ENCODE results near the gene DENND1A.

DENND1A gene

DNA sequence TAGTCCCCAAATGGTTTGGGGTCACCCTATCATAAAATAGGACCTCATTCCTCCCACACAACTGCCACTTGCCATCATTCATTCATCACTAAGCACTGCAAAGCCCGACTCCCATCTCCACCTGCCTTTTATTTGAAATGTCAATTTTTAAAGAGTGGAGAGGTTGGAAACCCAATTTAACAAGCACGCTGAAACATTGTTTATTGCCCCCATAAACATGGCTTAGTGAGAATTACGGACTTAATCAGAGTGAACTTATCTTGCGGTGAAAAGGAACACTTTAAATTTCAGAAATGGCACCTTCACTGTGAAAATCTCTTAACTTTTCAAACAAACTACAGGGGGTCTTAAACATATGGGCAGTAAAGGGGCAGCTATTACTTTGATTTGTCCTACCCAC lies 332.9 kb downstream of the DENND1A start:
- in situ Hi-C loops (cut with HindIII; ENCODE audit: low sequenced_read_pairs), result no loop called here

DNA sequence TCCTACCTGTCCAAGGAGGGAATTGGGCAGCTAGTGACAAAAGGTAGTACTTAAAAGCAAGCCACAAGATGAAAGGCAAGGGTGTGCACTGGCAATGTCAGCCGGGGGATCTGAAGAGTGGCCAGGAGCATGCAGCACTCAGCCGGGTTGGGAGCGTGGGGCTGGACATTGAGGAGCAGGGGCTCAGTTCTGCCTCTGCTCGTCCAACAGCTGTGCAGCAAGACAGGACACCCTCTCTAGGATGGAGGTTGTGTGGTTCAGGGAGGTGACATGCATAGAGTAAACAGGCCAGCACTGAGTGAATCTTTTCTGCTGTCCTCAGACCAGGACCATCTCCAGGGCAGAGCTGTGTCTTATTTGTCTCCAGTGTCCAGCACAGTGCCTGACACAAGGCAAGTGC lies 338.6 kb downstream of the DENND1A start:
- in situ Hi-C loops (cut with HindIII; ENCODE audit: low sequenced_read_pairs), result no loop called here

DNA sequence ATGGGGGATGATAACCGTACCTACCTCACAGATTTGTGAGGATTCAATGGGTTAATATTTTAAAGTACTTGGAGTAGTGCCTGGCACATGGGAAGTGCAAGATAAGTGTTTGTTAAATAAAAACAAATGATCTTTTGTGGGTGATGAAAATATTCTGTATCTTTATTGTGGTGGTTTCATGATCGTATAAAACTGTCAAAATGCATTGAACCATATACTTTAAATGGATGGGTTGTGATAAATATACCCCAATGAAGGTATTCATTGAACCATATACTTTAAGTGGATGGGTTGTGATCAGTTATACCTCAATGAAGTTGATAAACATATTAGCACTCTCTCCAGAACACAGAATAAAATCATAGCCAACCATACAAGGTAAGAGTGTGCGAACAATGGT lies 339.4 kb downstream of the DENND1A start:
- in situ Hi-C loops (cut with HindIII; ENCODE audit: low sequenced_read_pairs), result no loop called here

DNA sequence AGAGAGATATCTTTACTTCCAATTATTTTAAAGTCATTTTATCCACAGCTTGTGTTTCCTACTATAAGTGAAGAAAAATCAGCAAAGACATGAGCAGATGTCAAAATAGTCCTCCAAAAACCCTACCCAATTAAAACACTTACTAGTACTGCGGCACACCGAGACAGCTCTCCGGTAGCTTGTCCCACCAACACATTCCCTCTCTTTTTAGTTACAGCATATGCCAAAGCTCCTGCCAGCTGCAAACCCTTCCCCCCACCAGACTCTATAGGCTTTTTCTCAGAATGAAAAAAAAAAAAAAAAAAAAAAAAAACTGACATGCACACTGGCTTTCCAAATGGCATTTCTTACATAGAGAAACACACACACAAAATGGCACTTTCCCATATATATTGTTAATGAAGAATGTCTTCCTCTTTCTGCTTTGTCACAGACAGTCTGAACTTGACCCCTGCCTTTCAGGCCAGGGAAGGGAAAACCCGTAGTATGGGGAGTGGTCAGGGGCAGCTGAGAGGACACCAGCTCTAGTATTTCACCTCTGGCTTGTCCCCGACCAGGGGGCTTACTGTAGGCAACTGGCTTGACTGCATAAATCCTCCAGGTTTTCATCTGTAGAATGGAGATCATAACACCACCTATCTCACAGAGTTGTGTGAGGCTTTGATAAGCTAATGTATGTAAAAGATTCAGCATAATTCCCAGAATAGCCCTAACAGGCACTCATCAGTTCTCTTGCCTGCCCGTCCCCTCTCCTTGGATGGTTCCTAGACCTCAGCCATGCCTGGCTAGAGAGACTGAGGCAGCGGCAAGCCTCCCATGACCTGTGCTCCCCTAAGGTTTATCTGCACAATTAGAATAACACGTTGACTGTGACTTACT lies 340.3 kb downstream of the DENND1A start:
- in situ Hi-C loops (cut with HindIII; ENCODE audit: low sequenced_read_pairs), result no loop called here

DNA sequence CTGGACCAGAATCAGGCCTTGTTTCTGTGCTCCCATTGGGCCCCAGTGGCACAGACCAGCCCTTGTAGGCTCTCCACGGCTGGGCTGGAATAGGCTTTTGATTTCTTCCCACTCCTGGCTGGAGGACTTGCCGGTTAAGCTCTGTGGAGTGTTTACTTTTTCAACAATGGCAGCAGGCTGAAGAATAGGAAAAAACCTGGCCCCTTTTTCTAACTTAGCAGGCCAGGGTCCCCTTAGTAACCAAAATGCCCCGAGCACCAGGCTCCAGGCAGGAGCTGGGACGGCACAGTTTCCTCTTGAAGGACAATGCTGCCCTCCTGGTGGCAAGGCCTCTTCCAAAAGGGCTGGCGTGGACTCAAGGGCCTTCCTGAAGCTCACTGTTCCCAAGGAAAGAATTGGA lies 343.7 kb downstream of the DENND1A start:
- in situ Hi-C loops (cut with HindIII; ENCODE audit: low sequenced_read_pairs), result no loop called here

DNA sequence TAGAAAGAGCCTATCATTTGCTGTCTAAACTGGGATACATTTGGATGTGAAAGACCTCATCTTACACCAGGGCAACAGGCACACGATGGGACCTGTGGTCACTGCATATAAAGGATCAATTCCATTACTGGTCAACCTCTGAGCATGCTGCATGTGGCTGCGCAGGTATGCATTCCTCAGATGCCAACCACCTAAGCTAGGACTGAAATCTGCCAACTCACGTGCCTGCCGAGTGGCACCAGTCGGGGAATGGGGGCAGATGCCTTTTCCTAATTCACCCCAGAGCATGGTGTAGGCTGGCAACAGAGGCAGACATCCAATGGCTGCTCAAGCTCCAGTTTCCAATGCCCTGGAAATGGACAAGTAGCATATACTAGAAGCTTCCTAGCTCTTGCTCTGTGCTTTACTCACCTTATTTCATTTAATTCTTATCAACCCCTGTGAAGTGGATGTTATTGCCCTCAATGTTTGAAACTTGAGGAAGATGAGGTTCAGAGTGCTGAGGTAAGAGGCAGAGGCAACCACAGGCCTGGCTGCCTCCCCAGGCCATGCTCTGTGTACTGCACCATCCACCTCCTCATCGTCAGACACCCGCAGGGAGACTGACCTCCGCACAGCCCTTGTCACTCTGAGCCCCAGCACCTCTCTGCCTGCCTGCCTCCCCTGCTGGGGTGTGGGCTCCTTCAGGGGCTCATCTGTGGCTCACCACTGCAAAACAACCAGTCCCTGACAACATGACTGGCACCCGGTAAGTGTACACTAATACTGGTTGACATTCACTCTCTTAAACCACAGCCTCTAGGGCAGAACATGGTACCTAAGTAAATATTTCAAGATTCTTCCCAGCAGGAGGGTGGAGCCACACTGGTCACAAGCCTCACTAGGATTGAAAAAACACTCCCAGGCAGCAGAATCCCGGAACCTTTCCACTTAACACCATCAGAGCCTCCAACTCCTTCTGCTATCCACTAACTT lies 345.4 kb downstream of the DENND1A start:
- in situ Hi-C loops (cut with HindIII; ENCODE audit: low sequenced_read_pairs), result no loop called here

DNA sequence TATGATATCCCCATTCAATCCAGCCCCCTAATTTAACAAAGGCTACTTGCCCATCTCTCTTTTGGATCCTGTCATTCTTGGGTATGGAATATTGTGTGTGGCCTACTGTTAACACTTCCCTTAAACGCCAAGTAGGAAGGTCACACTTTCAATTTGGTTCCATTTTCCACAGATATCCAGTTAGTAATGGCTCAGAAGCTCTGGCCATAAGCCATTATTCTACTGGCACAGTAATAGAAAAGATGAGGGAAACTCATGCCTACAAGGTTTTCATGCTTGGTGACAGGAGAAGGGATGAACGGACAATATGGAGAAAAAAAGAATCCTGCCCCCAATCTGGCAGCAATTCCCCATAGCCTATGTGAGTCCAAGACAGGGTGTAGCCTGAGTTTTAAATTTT lies 346.3 kb downstream of the DENND1A start:
- in situ Hi-C loops (cut with HindIII; ENCODE audit: low sequenced_read_pairs), result no loop called here

DNA sequence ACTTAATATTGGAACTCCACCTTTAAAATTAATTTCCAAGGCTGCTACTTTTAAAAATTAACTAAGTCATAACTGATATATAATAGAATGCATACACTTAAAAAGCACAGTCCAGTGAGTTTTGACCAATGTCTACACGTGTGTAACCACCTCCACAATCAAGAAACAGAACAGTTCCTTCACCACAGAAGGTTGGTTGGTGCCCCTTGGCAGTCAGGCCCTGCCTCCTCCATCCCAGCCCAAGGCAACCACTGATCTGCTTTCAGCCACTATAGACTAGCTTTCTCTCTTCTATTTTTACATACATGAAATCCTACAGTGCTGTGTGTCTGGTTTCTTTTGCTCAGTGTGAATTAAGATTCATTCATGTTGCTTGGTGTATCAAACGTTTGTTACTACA lies 358.7 kb downstream of the DENND1A start:
- in situ Hi-C loops (cut with HindIII; ENCODE audit: low sequenced_read_pairs), result no loop called here

DNA sequence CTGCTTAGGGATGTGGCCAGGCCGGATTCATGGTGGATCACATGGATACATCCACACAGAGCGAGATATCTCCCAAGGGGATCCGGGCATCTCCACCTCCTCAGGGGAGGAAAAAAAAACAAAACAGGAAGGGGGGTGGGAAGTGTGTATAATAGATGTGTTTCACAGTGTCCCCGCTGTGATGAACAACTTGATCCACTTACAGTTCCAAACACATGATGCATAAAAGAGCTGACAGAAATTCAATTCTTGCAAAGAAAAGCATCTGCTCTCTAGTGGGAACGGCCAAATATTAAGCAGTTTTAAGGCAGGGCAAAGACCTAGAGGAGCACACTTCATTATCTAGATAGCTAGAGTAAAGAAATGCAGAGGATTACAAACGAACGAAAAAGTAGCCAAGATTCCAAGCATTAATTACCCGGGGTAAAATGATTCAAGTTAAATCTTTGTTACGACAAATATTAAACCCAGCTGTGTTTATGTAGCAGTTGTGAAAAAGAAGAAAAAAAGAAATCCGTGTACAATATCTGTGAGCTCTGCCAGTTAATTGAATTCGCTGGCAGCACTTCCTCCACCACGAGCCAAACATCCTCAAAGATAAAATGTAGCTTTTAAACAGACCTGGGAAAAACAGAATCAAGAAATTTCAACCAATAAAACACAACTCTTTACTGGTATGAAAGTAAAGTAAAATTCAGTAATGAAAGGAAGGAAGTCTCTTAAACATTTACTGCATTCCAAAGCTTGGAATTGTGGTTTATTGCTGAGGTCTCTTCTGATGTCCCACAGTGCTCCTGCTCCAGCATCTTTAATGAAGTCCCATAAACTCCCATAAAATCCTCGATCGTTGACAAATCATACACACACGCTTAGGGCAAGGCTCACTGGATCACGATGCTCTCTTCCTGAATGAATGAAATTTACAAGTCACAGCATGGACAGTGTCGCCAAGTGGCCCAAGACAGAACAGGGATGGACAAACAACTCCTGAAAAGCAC lies 360.9 kb downstream of the DENND1A start:
- in situ Hi-C loops (cut with HindIII; ENCODE audit: low sequenced_read_pairs), result no loop called here

DNA sequence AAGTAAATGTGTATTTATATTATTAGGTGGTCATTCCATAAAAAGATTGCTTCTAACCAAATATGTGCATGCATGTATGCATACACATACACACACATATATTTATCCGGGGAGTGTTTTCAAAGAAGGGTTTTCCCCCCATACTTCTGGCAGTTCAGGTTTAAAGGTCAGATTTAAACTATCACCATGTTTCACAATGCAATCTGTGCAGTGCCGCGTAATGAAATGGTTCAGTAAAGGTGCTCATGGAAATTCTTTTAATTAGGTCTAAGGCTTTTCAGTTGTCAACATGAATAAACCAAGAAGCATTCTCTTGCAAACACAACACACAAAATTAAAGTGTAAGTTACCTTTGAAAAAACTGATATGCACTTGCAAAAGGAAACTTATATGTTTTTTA lies 362.9 kb downstream of the DENND1A start:
- in situ Hi-C loops (cut with HindIII; ENCODE audit: low sequenced_read_pairs), result no loop called here

DNA sequence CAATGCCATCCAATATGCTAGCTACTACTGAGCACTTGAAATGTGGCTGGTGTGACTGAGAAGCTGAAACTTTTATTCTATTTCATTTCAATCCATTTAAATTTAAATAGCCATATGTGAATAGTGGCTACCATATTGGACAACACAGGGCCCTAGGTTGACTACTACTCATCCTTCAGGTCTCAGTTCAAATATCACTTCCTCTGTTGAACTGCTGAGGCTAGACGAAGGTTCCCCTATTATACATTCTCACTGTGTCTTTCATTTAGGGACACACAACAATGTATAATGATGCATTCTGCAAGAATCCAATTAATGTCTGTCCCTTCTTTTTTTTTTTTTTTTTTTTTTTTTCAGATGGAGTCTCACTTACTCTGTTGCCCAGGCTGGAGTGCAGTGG lies 365.3 kb downstream of the DENND1A start:
- in situ Hi-C loops (cut with HindIII; ENCODE audit: low sequenced_read_pairs), result no loop called here

DNA sequence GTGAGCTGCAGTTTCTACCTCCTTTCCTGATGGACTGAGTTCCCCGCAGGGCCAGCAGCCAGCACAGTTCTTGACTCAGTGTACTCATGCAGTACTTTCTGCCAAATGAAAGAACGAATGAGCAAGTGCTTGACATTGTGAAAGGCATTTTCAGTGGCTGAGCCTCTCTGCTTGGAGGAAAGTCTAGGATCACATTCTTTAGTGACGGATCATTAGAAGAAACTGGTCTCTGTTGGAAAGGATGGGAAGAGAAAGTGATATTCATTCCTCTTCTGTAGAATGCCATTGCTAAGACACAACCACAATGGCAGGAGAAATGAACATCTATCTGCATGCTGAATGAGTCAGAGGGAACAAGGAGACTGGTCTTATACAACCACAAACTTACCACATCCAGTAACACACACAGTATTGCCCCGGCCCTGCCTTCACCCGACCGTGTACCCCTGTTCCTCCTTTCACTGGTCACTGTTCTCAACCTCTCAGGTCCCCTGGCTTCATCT lies 367.0 kb downstream of the DENND1A start:
- in situ Hi-C loops (cut with HindIII; ENCODE audit: low sequenced_read_pairs), result no loop called here

DNA sequence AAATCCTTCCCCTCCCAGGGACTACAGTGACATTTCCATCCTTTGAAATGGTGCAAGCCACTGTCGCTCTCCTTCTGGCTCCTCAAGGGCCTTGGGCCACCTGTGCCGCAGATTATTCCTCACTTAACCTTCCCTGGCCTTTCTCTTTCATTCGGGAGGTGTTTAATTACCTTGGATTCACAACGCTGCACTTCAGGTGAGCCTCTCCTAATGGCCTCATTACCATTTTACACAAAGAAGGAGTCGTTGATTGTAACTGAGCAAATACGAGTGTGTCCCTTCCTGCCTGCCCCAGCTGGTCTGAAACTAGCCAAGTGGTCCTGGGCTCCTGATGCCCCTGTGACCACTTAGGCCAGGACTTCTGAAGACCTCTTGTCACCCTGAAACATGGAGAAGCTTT lies 368.9 kb downstream of the DENND1A start:
- in situ Hi-C loops (cut with HindIII; ENCODE audit: low sequenced_read_pairs), result no loop called here

DNA sequence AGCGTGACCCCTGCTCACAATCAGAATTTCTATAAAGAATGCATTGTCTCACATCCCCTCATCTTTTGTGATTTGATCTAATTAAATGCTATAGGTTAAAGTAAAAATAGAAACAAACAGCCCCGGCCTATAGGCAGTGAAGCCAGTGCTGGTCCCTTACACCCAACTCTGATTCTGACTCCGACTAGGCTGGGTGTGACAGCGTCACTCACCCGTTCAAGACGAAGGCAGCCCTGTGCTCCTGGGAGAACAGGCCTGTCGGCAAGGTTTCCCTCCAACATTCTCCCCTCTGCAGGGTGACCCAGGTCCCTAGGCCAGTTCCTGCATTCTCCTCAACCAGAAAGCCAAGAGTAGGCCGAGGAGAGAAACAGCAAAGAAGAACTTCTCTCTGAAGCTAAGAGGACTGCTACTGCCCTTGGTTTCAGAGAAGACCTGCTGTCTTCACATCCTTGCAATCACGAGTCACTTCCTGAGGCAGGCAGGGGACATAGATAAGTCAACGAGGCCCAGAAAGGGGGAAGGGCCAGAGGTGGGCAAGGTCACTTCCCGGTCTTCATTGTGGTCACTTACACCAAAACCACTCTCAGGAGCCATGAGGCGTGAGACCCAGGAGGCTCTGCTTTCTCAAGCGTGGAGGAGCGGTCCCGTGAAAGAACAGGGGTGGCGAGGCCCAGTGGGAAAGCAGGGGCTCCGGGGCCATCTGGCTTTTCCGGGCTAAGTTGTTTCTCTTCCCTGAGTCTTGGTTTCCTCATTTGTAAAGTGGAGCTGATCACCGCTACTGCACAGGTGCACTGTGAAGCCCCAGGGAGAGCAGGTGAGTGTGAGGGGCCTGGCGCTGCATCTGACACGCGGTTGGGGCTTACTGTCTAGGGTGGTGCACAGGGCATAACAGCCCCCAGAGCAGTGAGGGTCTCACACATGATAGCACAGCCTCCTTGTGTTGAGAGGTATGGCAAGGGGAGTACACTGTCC lies 373.2 kb downstream of the DENND1A start:
- in situ Hi-C loops (cut with HindIII; ENCODE audit: low sequenced_read_pairs), result no loop called here

DNA sequence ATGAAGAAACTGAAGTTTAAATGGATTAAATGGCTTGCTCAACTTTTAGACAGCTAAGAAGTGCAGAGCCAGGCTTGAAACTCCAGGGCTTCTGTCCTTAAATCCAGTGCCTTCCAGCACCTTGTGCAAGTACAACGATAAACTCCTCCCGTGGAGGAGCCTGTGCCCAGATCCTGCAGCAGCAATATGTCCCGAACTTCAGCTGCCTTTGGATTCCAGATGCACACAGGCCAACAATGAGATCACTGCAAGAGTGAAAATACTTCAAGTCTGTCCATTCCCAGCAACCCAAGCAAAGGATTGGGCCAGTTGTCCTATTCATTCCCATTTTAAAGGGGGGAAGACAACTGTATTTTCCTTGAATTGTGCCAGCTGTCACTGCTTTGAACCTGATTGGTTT lies 374.3 kb downstream of the DENND1A start:
- in situ Hi-C loops (cut with HindIII; ENCODE audit: low sequenced_read_pairs), result no loop called here

DNA sequence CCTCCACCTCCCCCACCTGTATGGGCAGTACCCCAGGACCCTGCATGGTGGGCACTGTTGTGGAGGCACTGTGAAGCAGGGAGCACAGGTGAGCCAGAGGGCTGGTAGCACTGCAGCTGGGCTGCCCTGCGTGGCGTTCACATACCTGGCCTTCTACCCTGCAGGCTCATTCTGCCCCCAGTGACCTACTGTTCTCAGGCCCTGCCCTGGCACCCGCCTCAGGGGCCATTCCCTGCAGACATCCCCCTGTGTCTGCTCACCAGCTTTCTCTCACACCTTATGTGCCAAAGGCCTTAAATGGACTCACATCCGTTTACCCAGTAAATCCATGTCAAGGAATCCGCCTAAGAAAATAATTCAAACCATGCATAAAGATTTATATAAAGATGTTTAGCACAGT lies 377.4 kb downstream of the DENND1A start:
- in situ Hi-C loops (cut with HindIII; ENCODE audit: low sequenced_read_pairs), result no loop called here

DNA sequence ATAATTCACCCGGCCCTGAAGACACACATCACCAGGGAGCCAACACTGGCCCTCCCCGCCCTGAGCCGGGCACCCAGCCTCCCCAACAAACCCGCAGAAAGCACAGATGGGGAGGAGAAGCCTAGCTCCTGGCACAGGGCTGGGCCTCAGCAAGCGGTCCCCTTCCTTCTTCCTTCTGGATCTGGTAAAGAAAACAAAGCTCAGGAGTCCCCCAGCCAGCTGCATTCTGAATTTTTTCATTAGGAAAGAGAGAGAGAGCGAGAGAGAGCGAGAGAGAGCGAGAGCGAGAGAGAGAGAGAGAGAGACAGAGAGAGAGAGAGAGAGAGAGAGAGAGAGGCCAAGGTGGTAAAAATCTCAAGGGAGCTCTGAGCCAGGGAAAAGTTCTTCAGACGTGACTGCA lies 378.2 kb downstream of the DENND1A start:
- in situ Hi-C loops (cut with HindIII; ENCODE audit: low sequenced_read_pairs), result no loop called here

DNA sequence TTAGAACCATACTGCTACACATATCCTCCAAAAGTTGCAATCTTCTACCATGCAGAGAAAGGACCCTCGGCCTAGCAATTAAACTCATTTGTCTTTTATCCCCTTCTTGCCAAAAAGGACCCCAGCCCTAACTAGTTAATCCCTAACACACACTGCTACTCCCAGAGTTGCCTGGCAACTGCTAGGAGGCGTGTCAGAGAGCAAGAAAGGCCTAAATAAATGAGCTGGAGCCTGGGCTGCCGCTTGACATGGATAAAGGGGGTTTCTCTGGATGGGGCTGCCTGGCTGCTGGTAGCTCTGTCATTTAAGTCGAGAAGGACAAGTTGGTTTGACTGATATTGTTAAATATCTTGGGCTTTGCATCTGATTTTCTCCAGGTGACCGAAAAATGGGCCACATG lies 379.1 kb downstream of the DENND1A start:
- in situ Hi-C loops (cut with HindIII; ENCODE audit: low sequenced_read_pairs), result no loop called here

DNA sequence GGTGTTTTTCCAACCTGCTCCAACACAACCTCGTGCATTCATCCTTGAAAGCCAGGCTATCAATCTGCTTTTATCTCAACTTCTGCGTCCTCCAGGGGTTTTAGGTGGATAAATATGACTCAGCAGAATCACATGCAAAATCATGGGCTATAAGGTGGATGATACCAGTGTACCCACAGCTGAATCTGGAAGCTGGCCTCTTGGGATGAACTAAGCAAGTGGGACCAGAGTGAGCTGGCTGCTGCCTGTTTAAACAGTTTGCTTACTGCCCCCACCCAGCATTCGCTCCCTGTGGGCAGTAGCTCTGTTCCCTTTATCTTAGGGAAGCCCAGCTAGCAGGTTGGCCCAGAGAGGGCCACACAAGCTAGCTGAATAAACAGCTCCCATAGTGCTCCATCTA lies 379.9 kb downstream of the DENND1A start:
- in situ Hi-C loops (cut with HindIII; ENCODE audit: low sequenced_read_pairs), result no loop called here

Measured in endothelial cell of hepatic sinusoid (primary cell).